ENCODE measurements around the gene SNX30.
A peak's percentile ranks its signal among the peaks of the same experiment; 100 is the strongest.

SNX30 gene

GRCh38 chr9:112849363-112849922, 98.9 kb downstream of the SNX30 start:
- TF ChIP-seq NFIC (IDR thresholded peaks at IDR 0.05) (no peak), REST (IDR thresholded peaks at IDR 0.05; ENCODE audit: low read depth) (no peak)

GRCh38 chr9:112850840-112851239, 100.3 kb downstream of the SNX30 start:
- TF ChIP-seq REST (IDR thresholded peaks at IDR 0.05; ENCODE audit: low read depth) (no peak), EP300 (IDR thresholded peaks at IDR 0.05; ENCODE audit: borderline replicate concordance) (no peak), YY1 (IDR thresholded peaks at IDR 0.05; ENCODE audit: low read depth) (no peak), MAX (IDR thresholded peaks at IDR 0.05) (no peak), ZBTB7A (IDR thresholded peaks at IDR 0.05; ENCODE audit: low read depth) (no peak), TEAD4 (IDR thresholded peaks at IDR 0.05) (no peak), TAF1 (IDR thresholded peaks at IDR 0.05; ENCODE audit: low read depth) (no peak), TCF12 (IDR thresholded peaks at IDR 0.05; ENCODE audit: low read depth) (no peak), CREB1 (IDR thresholded peaks at IDR 0.05; ENCODE audit: low read depth) (no peak), CEBPB (IDR thresholded peaks at IDR 0.05) (no peak), USF1 (IDR thresholded peaks at IDR 0.05) (no peak), FOXM1 (IDR thresholded peaks at IDR 0.05; ENCODE audit: borderline replicate concordance, low read depth) (no peak), EGR1 (IDR thresholded peaks at IDR 0.05) (no peak), NFIC (IDR thresholded peaks at IDR 0.05) (no peak), RAD21 (IDR thresholded peaks at IDR 0.05; ENCODE audit: low read depth) (no peak)

GRCh38 chr9:112852741-112853504, 102.4 kb downstream of the SNX30 start:
- TF ChIP-seq TCF12 (IDR thresholded peaks at IDR 0.05; ENCODE audit: low read depth) (no peak), TAF1 (IDR thresholded peaks at IDR 0.05; ENCODE audit: low read depth) (no peak), NFIC (IDR thresholded peaks at IDR 0.05) (0 out of 2 replicates have a peak, but pooled peaks have one; percentile 23), EGR1 (IDR thresholded peaks at IDR 0.05) (no peak), ZBTB7A (IDR thresholded peaks at IDR 0.05; ENCODE audit: low read depth) (no peak), MAX (IDR thresholded peaks at IDR 0.05) (no peak), RAD21 (IDR thresholded peaks at IDR 0.05; ENCODE audit: low read depth) (no peak), CREB1 (IDR thresholded peaks at IDR 0.05; ENCODE audit: low read depth) (no peak)

GRCh38 chr9:112853882-112854585, 103.5 kb downstream of the SNX30 start:
- no peak for TF ChIP-seq TEAD4 (IDR thresholded peaks at IDR 0.05)
- no peak for TF ChIP-seq ZBTB7A (IDR thresholded peaks at IDR 0.05; ENCODE audit: low read depth)
- no peak for TF ChIP-seq USF1 (IDR thresholded peaks at IDR 0.05)
- TF ChIP-seq FOXM1 (IDR thresholded peaks at IDR 0.05; ENCODE audit: borderline replicate concordance, low read depth), result no peak
- no peak for TF ChIP-seq YY1 (IDR thresholded peaks at IDR 0.05; ENCODE audit: low read depth)
- TF ChIP-seq MAX (IDR thresholded peaks at IDR 0.05), result no peak
- no peak for TF ChIP-seq CEBPB (IDR thresholded peaks at IDR 0.05)
- TF ChIP-seq EP300 (IDR thresholded peaks at IDR 0.05; ENCODE audit: borderline replicate concordance), result no peak
- TF ChIP-seq NFIC (IDR thresholded peaks at IDR 0.05), result no peak
- TF ChIP-seq TCF12 (IDR thresholded peaks at IDR 0.05; ENCODE audit: low read depth), result no peak
- no peak for TF ChIP-seq TAF1 (IDR thresholded peaks at IDR 0.05; ENCODE audit: low read depth)
- TF ChIP-seq EGR1 (IDR thresholded peaks at IDR 0.05), result no peak
- TF ChIP-seq REST (IDR thresholded peaks at IDR 0.05; ENCODE audit: low read depth), result no peak
- no peak for TF ChIP-seq CREB1 (IDR thresholded peaks at IDR 0.05; ENCODE audit: low read depth)
- no peak for TF ChIP-seq RAD21 (IDR thresholded peaks at IDR 0.05; ENCODE audit: low read depth)

Data from Ishikawa (cell line).